ENCODE results near the gene C1orf122.

C1orf122 gene

DNA sequence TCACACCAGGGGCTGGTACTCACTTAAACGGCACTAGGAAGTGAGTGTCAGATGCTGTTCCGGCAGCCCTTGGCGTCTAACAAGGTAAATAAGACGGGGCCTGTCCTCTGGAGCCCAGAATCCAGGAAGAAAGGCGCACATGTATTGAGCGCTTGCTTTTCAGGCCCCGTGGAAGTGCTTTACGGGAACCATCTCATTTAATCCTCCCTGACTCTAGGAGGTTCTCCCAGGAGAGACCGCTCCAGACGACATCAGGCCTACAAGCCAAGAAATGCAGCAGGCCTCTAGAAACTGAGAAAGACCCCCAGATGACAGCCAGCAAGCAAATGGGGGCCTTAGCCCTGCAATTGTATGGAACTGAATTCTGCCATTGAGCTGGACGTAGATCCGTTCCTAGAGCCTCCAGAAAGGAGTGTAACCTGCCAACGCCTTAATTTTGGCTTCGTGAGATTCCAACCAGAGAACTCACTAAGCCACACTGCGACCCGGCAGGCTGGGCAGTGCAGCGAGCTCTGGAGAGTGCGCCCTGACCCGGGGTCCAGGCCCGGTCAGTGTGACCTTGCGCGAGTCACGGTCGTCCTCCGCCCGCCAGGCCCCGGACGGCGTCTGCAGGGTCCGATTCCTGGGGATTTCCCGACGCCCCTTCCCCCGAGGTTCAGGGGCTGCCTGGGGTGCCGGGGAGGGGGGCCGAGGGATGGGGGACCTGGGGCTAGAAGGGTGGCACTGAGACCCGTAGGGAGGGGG is 14.5 kb upstream of the C1orf122 start:
- TF ChIP-seq, protein P1, sequence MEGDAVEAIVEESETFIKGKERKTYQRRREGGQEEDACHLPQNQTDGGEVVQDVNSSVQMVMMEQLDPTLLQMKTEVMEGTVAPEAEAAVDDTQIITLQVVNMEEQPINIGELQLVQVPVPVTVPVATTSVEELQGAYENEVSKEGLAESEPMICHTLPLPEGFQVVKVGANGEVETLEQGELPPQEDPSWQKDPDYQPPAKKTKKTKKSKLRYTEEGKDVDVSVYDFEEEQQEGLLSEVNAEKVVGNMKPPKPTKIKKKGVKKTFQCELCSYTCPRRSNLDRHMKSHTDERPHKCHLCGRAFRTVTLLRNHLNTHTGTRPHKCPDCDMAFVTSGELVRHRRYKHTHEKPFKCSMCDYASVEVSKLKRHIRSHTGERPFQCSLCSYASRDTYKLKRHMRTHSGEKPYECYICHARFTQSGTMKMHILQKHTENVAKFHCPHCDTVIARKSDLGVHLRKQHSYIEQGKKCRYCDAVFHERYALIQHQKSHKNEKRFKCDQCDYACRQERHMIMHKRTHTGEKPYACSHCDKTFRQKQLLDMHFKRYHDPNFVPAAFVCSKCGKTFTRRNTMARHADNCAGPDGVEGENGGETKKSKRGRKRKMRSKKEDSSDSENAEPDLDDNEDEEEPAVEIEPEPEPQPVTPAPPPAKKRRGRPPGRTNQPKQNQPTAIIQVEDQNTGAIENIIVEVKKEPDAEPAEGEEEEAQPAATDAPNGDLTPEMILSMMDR (IDR thresholded peaks at IDR 0.05; ENCODE audit: low read length): no peak
- TF ChIP-seq EZH2phosphoT487 (IDR thresholded peaks at IDR 0.05; ENCODE audit: low read length): no peak
- no peak for TF ChIP-seq EZH2 (optimal IDR thresholded peaks at IDR 0.05; ENCODE audit: low read depth, low read length)
- no peaks in the 10 kb centered on the region for H3K27me3 ChIP-seq (replicated peaks; ENCODE audit: insufficient read depth, low read length)
- H3K4me3 ChIP-seq (ENCODE audit: low read length): peak overlapping the region; percentile 46; the same call in 1 of the 2 replicates
- H3K4me2 ChIP-seq (ENCODE audit: low read depth, low read length): peak overlapping the region; percentile 66; the same call in 1 of the 2 replicates
- H3K79me2 ChIP-seq (ENCODE audit: low read length): peaks cover 26% of the 10 kb centered on the region
- peak overlapping the region; percentile 85 for H2AFZ ChIP-seq (ENCODE audit: low read length)
- DNase-seq: no peak
- no peak overlapping the region for H3K27ac ChIP-seq (ENCODE audit: low read length)
- no peaks in the 10 kb centered on the region for H3K9me2 ChIP-seq (replicated peaks; ENCODE audit: insufficient read depth, low read length)
- H3K9me3 ChIP-seq (replicated peaks; ENCODE audit: insufficient read depth, low read length): no peaks in the 10 kb centered on the region
- peak overlapping the region; percentile 51; the same call in 1 of the 2 replicates for H3K9ac ChIP-seq (ENCODE audit: low read length)
- H3F3A ChIP-seq (ENCODE audit: insufficient read depth, low read length): peaks cover 17% of the 10 kb centered on the region
- H4K20me1 ChIP-seq (ENCODE audit: insufficient read depth, low read length): no peaks in the 10 kb centered on the region
- H3K4me1 ChIP-seq (ENCODE audit: low read length): peaks cover 21% of the 10 kb centered on the region
- no peaks in the 10 kb centered on the region for H3K36me3 ChIP-seq (replicated peaks; ENCODE audit: insufficient read depth, low read length)

GRCh38 chr1:37793773-37794371 is 13.7 kb upstream of the C1orf122 start, which contains the start of gene MANEAL:
Gene MANEAL, plus strand, starts transcription at chr1:37793847. Its CDS starts 336 bp downstream, at chr1:37794183.
- Histone ChIP-seq H3K9me2 (replicated peaks; ENCODE audit: insufficient read depth, low read length) (no peaks in the 10 kb centered on the region), H3K4me3 (ENCODE audit: low read length) (peak within 1 kb of the TSS; percentile 82), H3K27ac (ENCODE audit: low read length) (peak within 1 kb of the TSS; percentile 65; the same call in 1 of the 2 replicates), H2AFZ (ENCODE audit: low read length) (peak within 1 kb of the TSS; percentile 85), H3K4me1 (ENCODE audit: low read length) (peaks cover 21% of the 10 kb centered on the region), H3K27me3 (replicated peaks; ENCODE audit: insufficient read depth, low read length) (no peaks in the 10 kb centered on the region), H3K79me2 (ENCODE audit: low read length) (peaks cover 27% of the 10 kb centered on the region), H3K36me3 (replicated peaks; ENCODE audit: insufficient read depth, low read length) (no peaks in the 10 kb centered on the region), H3K9me3 (replicated peaks; ENCODE audit: insufficient read depth, low read length) (no peaks in the 10 kb centered on the region), H3F3A (ENCODE audit: insufficient read depth, low read length) (peaks cover 17% of the 10 kb centered on the region), H3K9ac (ENCODE audit: low read length) (peak within 1 kb of the TSS; percentile 75), H3K4me2 (ENCODE audit: low read depth, low read length) (peak within 1 kb of the TSS; percentile 81), H4K20me1 (ENCODE audit: insufficient read depth, low read length) (no peaks in the 10 kb centered on the region)
- TF ChIP-seq EZH2phosphoT487 (IDR thresholded peaks at IDR 0.05; ENCODE audit: low read length) (no peak), EZH2 (optimal IDR thresholded peaks at IDR 0.05; ENCODE audit: low read depth, low read length) (no peak)
- TF ChIP-seq, protein P1 (IDR thresholded peaks at IDR 0.05; ENCODE audit: low read length): no peak
- peak; percentile 68 for DNase-seq

DNA sequence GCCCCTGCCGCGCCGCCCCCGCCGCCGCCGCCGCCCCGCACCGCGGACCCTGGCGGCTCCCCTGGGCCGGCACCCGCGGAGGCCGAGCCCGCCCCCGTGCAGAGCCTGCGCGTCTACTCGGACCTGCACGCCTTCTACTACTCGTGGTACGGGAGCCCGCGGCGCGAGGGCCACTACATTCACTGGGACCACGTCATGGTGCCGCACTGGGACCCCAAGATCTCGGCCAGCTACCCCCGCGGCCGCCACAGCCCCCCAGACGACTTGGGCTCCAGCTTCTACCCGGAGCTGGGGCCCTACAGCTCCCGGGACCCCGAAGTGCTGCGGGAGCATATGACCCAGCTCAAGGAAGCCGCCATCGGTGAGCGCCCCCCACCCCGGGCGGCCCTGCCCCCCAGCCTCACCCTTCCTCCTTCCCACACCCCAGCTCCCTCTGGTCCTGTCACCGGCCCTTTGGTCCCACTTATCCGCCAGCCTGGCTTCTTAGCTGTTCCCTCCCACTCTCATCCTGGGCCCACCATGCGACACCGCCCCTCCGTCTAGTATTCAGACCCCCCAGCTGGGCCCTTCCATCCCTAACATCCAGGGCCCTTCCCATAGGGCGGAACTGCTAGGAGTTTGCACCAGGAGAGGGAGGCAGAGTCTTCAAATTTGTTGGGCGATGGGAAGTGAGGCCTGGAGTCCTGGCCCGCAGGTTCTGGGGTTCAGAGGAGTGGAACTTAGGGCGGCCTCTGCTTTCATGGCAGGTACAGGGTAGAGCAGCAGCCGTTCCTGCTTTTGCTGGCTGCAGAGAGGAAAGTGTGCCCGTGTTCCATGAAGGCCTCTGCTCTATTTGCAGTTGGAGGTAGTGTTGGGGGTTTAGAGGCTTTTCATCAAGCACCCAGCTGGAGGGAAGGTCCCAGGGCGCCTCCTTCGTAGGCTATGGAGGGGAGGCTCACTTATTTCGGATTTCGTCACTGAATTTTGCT is 12.9 kb upstream of the C1orf122 start:
- H3K4me1 ChIP-seq (ENCODE audit: low read length): peaks cover 21% of the 10 kb centered on the region
- no peaks in the 10 kb centered on the region for H3K9me2 ChIP-seq (replicated peaks; ENCODE audit: insufficient read depth, low read length)
- H3K79me2 ChIP-seq (ENCODE audit: low read length): peaks cover 30% of the 10 kb centered on the region
- H3K9ac ChIP-seq (ENCODE audit: low read length): peak overlapping the region; percentile 75
- no peak overlapping the region for H3K27ac ChIP-seq (ENCODE audit: low read length)
- DNase-seq: peak; percentile 31
- H3K27me3 ChIP-seq (replicated peaks; ENCODE audit: insufficient read depth, low read length): no peaks in the 10 kb centered on the region
- H3K4me3 ChIP-seq (ENCODE audit: low read length): peak overlapping the region; percentile 82
- peaks cover 17% of the 10 kb centered on the region for H3F3A ChIP-seq (ENCODE audit: insufficient read depth, low read length)
- peak overlapping the region; percentile 81 for H3K4me2 ChIP-seq (ENCODE audit: low read depth, low read length)
- no peaks in the 10 kb centered on the region for H3K9me3 ChIP-seq (replicated peaks; ENCODE audit: insufficient read depth, low read length)
- H2AFZ ChIP-seq (ENCODE audit: low read length): peak overlapping the region; percentile 5
- peaks cover 2% of the 10 kb centered on the region; the same call in 1 of the 2 replicates for H3K36me3 ChIP-seq (replicated peaks; ENCODE audit: insufficient read depth, low read length)
- H4K20me1 ChIP-seq (ENCODE audit: insufficient read depth, low read length): no peaks in the 10 kb centered on the region
- TF ChIP-seq, protein P1 (IDR thresholded peaks at IDR 0.05; ENCODE audit: low read length): no peak
- TF ChIP-seq EZH2phosphoT487 (IDR thresholded peaks at IDR 0.05; ENCODE audit: low read length): no peak
- TF ChIP-seq EZH2 (optimal IDR thresholded peaks at IDR 0.05; ENCODE audit: low read depth, low read length): no peak
